Astrocyte of the spinal cord (primary cell): ENCODE data around the gene MRPL58.
"Not testable (repeated sequence)": the region's sequence is repeated elsewhere in the genome, so short reads cannot be mapped to it uniquely, and the experiment has no call there.

Experiments used
- DNase-seq: peaks from one replicate; pipeline ENCODE4 v3.0.0; 2011; ENCODE audit warnings: low read depth, low spot score
- H3K4me3 ChIP-seq: 2 replicates; pipeline ENCODE4 v1.5.1; 2011; ENCODE audit warnings: low read depth, mild to moderate bottlenecking, low read length, moderate library complexity
- in situ Hi-C: cut with HindIII; loops from 2 replicates; pipeline ENCODE4 v1.10.0; 2017; ENCODE audit warnings: low sequenced_read_pairs
- TF ChIP-seq, protein P1 (sequence below): IDR thresholded peaks from 2 replicates; pipeline ENCODE4 v1.5.1; 2012; ENCODE audit warnings: low read depth, mild to moderate bottlenecking, low read length, inconsistent platforms

The MRPL58 gene

DNA sequence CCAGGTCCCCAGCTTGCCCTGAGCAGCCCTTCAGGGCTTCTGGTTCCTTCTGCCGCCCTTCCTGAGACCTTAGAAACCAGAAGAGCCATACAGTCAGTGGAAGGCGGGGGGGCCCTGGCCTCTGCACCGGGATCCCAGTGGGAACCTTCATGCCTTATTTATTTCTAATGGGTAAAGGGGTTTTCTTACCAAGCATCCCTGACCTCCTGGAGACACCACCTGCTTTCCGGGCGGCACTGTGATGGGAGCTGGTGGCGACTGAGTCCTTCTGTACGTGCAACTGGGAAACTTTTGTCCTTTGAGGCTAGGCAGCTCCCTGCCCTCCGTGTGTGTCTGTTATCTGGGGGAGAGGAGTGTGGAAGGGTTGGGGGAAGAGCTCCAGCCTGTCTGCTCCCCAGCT, 7.2 kb upstream of the MRPL58 start:
- TF ChIP-seq, protein P1, sequence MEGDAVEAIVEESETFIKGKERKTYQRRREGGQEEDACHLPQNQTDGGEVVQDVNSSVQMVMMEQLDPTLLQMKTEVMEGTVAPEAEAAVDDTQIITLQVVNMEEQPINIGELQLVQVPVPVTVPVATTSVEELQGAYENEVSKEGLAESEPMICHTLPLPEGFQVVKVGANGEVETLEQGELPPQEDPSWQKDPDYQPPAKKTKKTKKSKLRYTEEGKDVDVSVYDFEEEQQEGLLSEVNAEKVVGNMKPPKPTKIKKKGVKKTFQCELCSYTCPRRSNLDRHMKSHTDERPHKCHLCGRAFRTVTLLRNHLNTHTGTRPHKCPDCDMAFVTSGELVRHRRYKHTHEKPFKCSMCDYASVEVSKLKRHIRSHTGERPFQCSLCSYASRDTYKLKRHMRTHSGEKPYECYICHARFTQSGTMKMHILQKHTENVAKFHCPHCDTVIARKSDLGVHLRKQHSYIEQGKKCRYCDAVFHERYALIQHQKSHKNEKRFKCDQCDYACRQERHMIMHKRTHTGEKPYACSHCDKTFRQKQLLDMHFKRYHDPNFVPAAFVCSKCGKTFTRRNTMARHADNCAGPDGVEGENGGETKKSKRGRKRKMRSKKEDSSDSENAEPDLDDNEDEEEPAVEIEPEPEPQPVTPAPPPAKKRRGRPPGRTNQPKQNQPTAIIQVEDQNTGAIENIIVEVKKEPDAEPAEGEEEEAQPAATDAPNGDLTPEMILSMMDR = no peak
- H3K4me3 ChIP-seq = no peak overlapping the region
- in situ Hi-C loops = no loop called here
- DNase-seq = no peak

DNA sequence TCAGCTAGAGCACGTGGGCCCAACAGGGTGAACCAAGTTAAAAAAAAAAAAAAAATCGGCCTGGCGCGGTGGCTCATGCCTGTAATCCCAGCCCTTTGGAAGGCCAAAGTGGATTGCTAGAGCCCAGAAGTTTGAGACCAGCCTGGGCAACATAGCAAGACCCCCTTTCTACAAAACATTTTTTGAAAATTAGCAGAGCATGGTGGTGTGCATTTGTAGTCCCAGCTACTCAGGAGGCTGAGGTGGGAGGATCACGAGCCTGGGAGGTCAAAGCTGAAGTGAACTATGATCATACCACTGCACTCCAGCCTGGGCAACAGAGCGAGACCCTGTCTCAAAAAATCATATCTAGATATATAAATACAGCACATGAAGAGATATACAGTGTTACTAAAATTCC, 6.4 kb upstream of the MRPL58 start:
- in situ Hi-C loops, DNase-seq, H3K4me3 ChIP-seq: not testable (repeated sequence)

DNA sequence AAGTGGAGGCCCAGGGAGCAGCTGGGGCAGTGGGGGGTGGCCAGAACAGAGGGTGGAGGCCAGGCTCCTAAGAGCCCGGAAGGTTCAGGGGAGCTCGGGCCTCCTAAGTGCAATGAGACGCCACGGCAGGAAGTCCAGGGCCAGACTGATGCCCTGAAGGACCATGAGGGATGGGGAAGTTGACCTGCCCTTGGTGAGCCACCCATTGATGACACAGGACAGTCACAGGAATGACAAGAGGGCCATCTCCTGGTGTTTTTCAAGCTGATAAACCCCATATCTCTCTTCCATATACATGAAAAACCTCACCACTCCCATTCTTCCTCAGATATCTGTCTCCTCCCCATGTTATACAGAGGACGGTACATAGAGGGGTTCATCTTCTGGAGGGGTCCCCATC, 5.8 kb upstream of the MRPL58 start:
- H3K4me3 ChIP-seq = no peak overlapping the region
- in situ Hi-C loops = no loop called here
- no peak for DNase-seq
- TF ChIP-seq, protein P1 = no peak

DNA sequence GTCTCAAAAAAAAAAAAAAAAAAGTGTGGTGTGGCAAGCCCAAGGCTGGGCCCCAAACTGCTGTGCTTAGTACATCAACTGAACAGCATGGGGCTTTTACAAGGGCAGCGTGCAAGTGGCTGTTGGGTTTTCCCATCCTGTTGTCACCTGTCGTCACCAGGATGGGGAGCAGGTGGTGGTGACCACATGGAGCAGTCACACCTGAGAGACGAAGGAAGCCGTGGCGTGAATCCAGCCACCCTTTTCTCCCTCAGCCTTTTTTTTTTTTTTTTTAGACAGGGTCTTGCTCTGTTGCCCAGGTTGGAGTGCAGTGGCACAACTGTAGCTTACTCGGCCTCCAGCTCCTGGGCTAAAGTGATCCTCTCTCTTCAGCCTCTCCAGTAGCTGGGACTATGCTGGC, 4.1 kb upstream of the MRPL58 start:
- H3K4me3 ChIP-seq = no peak overlapping the region
- in situ Hi-C loops = no loop called here
- TF ChIP-seq, protein P1 = no peak
- no peak for DNase-seq

DNA sequence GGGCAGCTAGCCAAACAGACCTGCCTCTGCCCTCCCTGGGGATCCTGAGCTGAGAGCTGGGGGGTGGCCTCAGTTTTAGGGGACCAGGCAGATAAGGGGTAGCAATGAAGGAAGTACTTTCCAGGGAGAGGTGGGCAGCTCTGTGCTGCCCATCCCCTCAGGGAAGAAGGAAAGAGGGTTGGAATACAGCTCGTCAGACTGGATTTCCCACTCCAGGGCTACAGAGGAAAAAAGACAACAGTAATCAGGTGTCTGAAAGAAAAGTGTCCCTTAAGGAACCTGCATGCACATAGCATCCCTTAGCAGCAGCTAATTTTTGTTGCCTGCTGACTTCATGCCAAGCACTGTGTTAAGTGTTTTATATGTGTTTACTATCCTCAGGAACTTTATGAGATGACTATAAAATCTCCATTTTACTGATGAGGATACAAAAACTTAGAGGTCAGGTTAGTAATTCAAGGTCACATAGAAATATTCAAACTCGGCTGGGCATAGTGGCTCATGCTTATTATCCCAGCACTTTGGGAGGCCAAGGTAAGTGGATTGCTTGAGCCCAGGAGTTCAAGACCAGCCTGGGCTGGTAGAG, 3.2 kb upstream of the MRPL58 start:
- no peak overlapping the region for H3K4me3 ChIP-seq
- in situ Hi-C loops = no loop called here
- DNase-seq = no peak
- TF ChIP-seq, protein P1 = no peak

DNA sequence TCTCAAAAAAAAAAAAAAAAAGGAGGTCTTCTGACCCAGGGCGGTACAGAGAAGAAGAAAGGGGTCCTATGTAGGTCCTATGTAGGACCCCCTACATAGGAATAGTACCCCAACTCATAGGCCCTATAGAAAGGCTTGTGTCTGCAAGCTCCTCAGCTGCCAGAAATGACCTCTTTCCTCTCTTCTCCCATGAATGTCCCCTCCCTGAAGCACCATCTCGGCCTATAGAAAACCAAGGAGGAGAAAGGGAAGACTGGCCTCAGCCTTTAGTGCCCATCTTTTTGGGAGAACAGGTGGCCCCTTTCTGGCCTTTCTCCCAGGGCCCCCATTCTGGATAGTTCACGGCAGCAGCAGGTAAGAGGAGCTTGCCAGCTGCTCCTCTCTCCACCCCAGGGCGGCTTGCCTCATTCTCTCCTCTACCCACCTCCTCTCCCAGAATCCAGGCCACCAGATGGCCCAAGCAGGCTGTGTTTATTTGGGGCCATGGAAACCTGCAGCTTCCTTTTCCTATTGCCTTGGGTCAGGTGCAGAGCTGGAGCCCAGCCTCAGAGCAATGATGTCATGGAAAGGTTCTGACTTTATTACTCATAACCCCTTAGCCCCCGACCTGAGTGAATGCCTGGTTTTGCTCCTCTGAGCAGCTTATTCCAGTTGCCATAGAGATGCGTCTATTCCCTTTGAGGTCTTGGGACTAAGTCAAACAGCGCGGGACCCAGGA, 1.6 kb upstream of the MRPL58 start:
- H3K4me3 ChIP-seq = no peak overlapping the region
- TF ChIP-seq, protein P1 = no peak
- in situ Hi-C loops = no loop called here
- peak; percentile 35 for DNase-seq

DNA sequence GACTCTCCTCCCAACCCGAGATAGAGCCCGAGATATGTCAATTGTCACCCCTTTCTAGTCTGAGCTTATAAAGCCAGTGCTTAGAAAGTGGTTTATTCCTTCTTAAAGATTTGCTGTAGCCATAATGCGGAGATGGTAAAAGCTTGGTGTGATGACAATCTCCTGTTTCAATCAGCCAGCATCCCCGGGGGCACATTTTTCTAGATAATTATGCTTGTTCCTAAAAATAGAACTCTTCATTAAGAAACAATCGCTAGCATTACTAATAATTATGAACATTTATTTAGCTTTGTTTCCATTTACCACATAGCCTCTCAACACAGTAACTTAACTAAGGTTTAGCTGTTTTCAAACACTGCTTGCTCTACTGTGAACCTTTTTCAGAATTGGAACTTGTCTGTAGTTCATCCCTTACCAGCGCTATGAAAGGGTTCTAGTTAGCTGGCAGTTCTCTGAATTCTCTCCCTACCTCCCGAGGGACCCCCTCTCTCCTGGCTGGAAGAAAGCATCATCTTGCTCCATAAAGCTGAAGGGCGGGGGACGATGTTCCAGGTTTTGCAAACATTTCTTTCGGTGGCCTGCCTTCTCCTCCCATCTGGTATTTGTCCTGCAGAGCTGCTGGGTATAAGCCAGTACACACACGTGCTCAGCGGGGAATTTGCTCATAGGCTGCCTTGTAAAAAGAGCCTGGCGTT, 922 bp upstream of the MRPL58 start:
- in situ Hi-C loops = no loop called here
- peak overlapping the region; percentile 74 for H3K4me3 ChIP-seq
- DNase-seq = peak; percentile 62
- TF ChIP-seq, protein P1 = no peak
